Suprapubic skin (tissue), 4 donors: Measurements from ENCODE around the gene SENP1. TPM values are rescaled to one million over a fixed set of nuclear protein-coding genes. Genes with fewer than 3 reads are reported as not detected.

Source experiments
- DNase-seq, 2 donors: peaks; one replicate each; pipeline ENCODE4 v3.0.0-alpha.2; 2019; ENCODE audit warnings: low spot score in 2 of 2
- H3K27ac ChIP-seq: fragments of 200-600 bp; sonication (generic); one replicate; pipeline ENCODE4 v1.5.1; 2019
- H3K27me3 ChIP-seq: fragments of 200-600 bp; sonication (generic); one replicate; pipeline ENCODE4 v1.5.1; 2019
- H3K36me3 ChIP-seq: fragments of 200-600 bp; sonication (generic); one replicate; pipeline ENCODE4 v1.5.1; 2019
- H3K4me1 ChIP-seq: fragments of 200-600 bp; sonication (generic); one replicate; pipeline ENCODE4 v1.5.1; 2019
- H3K4me3 ChIP-seq: fragments of 200-600 bp; sonication (generic); one replicate; pipeline ENCODE4 v1.5.1; 2019; ENCODE audit warnings: mild to moderate bottlenecking
- H3K9me3 ChIP-seq: fragments of 200-600 bp; sonication (generic); one replicate; pipeline ENCODE4 v1.5.1; 2019
- EP300 ChIP-seq: sonication (generic); formaldehyde crosslinking; IDR thresholded peaks from one replicate; pipeline ENCODE4 v1.6.1; 2017; ENCODE audit warnings: antibody characterized with exemption
- POLR2A ChIP-seq, 2 donors: fragments of 450-650 bp; IDR thresholded peaks; one replicate each; pipeline ENCODE4 v1.6.1; 2017; ENCODE audit warnings: antibody characterized with exemption in 2 of 2, mild to moderate bottlenecking in 2 of 2, moderate library complexity in 2 of 2
- POLR2AphosphoS5 ChIP-seq, 3 donors: sonication (generic); formaldehyde crosslinking; IDR thresholded peaks; one replicate each; pipeline ENCODE4 v1.6.1; 2017; ENCODE audit warnings: antibody characterized with exemption in 3 of 3
- WGBS: methylation state at CpG from one replicate; pipeline ENCODE4 v1.1.5; 2018; 5-methylcytosine and 5-hydroxymethylcytosine counted together
- total RNA-seq, 4 donors: library from RNA; depleted of rRNA; stranded (reverse); fragments of >200 nt; gene quantifications; one replicate each; pipeline ENCODE4 v1.1.0, GENCODE V29; 2016
- TF ChIP-seq, protein P1 (sequence below), 2 donors: fragments of 200-600 bp in 1 of 2; fragments of 450-650 bp in 1 of 2; sonication (generic) in 1 of 2; IDR thresholded peaks; one replicate each; pipeline ENCODE4 v1.5.1; 2016 to 2019; ENCODE audit warnings: antibody characterized with exemption in 2 of 2, mild to moderate bottlenecking in 1 of 2, moderate library complexity in 1 of 2

The SENP1 gene
- total RNA-seq, 4 donors from 2014 or later: 13.5 to 25.5 (median 20.0) TPM

DNA sequence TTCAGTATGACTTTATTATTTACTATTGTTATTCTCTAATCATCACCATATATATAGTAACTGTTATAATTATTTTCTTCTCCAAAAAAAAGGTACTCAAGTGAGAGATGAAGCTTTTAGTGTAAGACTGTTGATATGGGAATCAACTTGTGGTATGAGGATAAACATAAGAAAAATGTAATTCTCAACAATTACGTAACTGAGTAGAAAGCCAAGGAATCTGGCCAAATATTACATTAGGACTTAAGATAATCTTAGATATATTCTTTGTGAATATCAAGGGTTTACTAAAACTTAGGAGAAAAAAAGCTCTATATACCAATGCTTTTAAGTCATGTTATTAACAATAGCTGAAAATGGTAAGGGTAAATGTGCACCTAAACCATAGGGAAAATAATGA lies 13.3 kb downstream of the SENP1 start:
- no peaks in the 10 kb centered on the region for H3K27me3 ChIP-seq
- H3K9me3 ChIP-seq: no peaks in the 10 kb centered on the region
- DNase-seq: no peak
- no peaks in the 10 kb centered on the region for H3K4me1 ChIP-seq
- TF ChIP-seq POLR2A (IDR thresholded peaks at IDR 0.05) (no peak), EP300 (no peak), POLR2AphosphoS5 (IDR thresholded peaks at IDR 0.05) (no peak)
- TF ChIP-seq, protein P1, sequence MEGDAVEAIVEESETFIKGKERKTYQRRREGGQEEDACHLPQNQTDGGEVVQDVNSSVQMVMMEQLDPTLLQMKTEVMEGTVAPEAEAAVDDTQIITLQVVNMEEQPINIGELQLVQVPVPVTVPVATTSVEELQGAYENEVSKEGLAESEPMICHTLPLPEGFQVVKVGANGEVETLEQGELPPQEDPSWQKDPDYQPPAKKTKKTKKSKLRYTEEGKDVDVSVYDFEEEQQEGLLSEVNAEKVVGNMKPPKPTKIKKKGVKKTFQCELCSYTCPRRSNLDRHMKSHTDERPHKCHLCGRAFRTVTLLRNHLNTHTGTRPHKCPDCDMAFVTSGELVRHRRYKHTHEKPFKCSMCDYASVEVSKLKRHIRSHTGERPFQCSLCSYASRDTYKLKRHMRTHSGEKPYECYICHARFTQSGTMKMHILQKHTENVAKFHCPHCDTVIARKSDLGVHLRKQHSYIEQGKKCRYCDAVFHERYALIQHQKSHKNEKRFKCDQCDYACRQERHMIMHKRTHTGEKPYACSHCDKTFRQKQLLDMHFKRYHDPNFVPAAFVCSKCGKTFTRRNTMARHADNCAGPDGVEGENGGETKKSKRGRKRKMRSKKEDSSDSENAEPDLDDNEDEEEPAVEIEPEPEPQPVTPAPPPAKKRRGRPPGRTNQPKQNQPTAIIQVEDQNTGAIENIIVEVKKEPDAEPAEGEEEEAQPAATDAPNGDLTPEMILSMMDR (IDR thresholded peaks at IDR 0.05): no peak
- no peak overlapping the region for H3K27ac ChIP-seq
- H3K36me3 ChIP-seq: peaks cover 78% of the 10 kb centered on the region
- whole genome bisulfite sequencing: 89% methylated on average over 1 of the region's 1 CpG
- H3K4me3 ChIP-seq: no peak overlapping the region

- no peak overlapping the region for H3K4me3 ChIP-seq
- TF ChIP-seq, protein P1 (IDR thresholded peaks at IDR 0.05): no peak
- TF ChIP-seq POLR2AphosphoS5 (IDR thresholded peaks at IDR 0.05) (no peak), POLR2A (IDR thresholded peaks at IDR 0.05) (no peak), EP300 (no peak)
- peaks cover 72% of the 10 kb centered on the region for H3K36me3 ChIP-seq
- H3K9me3 ChIP-seq: no peaks in the 10 kb centered on the region
- no peak for DNase-seq
- WGBS: 89% methylated on average over 3 of the region's 3 CpGs
- H3K27me3 ChIP-seq: no peaks in the 10 kb centered on the region
- H3K27ac ChIP-seq: no peak overlapping the region
- no peaks in the 10 kb centered on the region for H3K4me1 ChIP-seq
Observed at GRCh38 chr12:48086327-48086726, 19.6 kb downstream of the SENP1 start.

- Histone ChIP-seq H3K27ac (no peak overlapping the region), H3K4me3 (no peak overlapping the region), H3K4me1 (no peaks in the 10 kb centered on the region), H3K36me3 (peaks cover 71% of the 10 kb centered on the region), H3K27me3 (no peaks in the 10 kb centered on the region), H3K9me3 (no peaks in the 10 kb centered on the region)
- DNase-seq: no peak
- TF ChIP-seq POLR2AphosphoS5 (IDR thresholded peaks at IDR 0.05) (no peak), POLR2A (IDR thresholded peaks at IDR 0.05) (no peak), EP300 (no peak)
- TF ChIP-seq, protein P1 (IDR thresholded peaks at IDR 0.05): no peak
- 85% methylated on average over 11 of the region's 12 CpGs for WGBS
Observed at GRCh38 chr12:48084841-48085460, 20.9 kb downstream of the SENP1 start.

DNA sequence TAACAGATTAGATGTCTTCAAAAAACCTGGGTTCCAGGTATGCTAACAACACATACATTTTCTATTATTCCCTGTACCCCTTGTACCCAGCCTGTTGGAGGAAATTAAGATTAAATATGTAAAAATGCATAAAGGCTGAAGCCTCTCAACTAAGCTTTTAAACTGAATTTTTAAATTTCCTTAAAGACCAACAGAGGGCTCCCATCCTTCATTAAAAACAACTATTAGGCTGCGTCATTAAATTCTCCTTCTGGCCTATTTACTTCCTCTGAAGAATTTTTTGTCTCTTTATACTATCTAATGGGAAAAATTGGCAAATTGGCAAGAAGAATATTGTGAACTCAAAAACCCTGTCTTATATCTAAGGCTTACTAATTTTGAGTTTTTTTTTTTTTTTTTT lies 21.8 kb downstream of the SENP1 start:
- Histone ChIP-seq H3K36me3 (peaks cover 74% of the 10 kb centered on the region), H3K27me3 (no peaks in the 10 kb centered on the region), H3K9me3 (no peaks in the 10 kb centered on the region), H3K27ac (no peak overlapping the region), H3K4me3 (no peak overlapping the region), H3K4me1 (no peaks in the 10 kb centered on the region)
- DNase-seq: no peak
- TF ChIP-seq, protein P1 (IDR thresholded peaks at IDR 0.05): no peak
- no peak for TF ChIP-seq POLR2A (IDR thresholded peaks at IDR 0.05)
- TF ChIP-seq POLR2AphosphoS5 (IDR thresholded peaks at IDR 0.05): no peak
- no peak for TF ChIP-seq EP300
- WGBS: 40% methylated on average over 1 of the region's 1 CpG

- Histone ChIP-seq H3K36me3 (peaks cover 49% of the 10 kb centered on the region), H3K27me3 (no peaks in the 10 kb centered on the region), H3K27ac (no peak overlapping the region), H3K4me1 (no peaks in the 10 kb centered on the region), H3K9me3 (no peaks in the 10 kb centered on the region), H3K4me3 (no peak overlapping the region)
- 95% methylated on average over 3 of the region's 3 CpGs for WGBS
- TF ChIP-seq, protein P1 (IDR thresholded peaks at IDR 0.05): no peak
- TF ChIP-seq EP300 (no peak), POLR2A (IDR thresholded peaks at IDR 0.05) (no peak), POLR2AphosphoS5 (IDR thresholded peaks at IDR 0.05) (no peak)
- DNase-seq: no peak
Observed at GRCh38 chr12:48080821-48081220, 25.1 kb downstream of the SENP1 start.
